NCI-H226 (cell line): Measurements from ENCODE around the gene SMYD3.

ENCODE experiments used
- DNase-seq: peaks from one replicate; pipeline ENCODE4 v3.0.0-alpha.2; 2015

Gene SMYD3

DNA sequence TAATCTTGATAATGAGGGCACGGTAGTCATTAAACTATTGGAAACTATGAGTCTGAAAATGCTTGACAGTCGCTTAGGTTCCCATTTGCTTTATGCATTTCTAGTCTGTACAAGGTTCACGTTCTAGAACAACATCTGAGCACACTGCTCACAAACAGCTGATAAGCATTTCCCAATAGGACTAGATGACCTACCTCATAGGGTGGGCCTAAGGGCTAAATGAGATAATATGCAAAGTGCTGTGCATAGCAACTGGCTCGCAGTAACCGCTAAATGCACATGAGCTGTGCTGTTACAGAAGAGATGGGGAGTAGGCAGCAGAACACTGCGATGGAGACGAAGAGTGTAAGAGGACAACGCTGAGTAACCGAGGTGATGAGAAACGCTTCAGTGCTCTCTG is 628.0 kb downstream of the SMYD3 start:
- peak; percentile 55 for DNase-seq

DNA sequence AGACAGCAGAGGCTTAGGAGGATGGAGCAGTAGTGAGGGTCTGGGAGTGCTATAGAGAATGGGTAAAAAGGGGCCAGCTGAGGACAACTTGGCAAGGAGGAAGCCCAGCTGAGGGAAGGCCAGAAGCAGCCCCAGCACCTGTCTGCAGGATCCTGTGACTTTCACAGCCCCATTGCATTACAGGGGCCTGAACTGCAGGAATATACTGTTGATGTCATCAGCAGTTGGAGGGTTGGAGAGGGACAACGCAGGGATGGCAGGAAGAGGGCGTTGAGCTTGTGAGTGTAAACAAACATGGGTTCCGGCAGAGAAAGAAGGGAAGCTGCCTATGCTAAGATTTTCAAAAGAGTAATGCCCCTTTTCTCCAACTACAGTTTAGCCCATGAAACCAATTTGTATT is 628.5 kb downstream of the SMYD3 start:
- no peak for DNase-seq

DNA sequence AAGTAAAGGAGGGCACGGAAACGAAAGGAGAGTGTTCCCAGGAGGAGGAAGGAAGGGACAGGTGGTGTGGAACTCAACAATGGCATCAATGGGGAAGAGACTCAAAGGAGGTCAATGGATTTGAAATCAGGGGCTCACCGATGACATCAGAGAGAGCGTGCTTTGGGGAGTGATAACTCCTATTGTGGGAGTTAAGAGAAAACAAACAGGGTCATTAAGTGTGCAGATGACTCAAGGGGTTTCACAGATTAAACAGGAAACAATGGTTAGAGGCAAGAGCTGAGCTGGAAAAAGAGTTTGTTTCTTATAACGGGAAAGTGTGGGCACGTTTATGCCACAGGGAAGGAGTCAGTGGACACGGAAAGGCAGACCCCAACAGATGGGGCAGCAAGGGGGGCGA is 629.1 kb downstream of the SMYD3 start:
- peak; percentile 81 for DNase-seq

DNA sequence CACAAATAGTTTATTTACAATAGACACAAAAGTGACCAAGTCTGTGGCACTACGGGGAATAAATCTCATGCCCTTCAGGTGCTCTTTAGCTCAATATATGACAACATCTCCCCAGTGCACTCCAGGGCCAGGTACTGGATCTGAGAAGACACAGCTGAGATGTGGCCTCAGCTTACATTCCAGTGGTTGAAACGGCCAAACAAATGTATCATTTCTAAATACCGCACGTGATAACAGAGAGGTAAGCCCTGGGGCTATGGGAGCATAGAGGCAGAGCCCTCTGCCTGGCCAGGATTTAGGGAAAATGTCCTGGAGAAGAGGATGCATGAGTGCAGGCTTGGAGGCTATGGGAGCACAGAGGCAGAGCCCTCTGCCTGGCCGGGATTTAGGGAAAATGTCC is 630.5 kb downstream of the SMYD3 start:
- DNase-seq = peak; percentile 85

DNA sequence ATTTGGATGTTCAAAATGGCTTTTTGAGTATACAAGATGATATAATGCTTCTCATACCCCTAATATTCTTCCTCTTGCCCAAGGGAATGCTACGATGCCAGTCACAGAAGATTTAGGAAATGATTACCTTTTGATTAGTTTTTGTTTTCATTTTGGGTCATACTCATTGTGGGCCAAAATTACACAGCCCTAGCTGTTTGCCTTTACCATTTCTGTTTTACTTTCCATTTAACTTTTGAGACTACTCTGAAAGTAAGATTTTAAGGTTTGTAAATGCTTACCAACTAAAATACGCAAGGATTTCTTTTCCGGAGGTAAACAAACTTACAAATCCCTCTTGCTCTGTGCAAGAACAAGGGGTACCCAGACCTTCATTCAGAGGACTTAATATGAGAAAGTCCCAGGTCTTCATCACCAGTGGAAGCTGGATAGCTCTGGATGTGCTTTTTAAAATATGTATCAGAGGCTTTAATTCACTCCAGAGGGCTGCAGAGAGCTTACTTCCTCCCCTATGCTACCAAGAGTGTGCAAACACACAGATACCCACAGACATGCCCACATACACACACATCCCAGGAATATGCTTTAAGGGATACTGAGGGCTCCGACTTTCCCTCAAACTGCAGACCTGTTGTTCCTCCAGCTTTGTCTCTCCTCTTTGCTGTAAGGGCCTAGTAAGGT is 631.4 kb downstream of the SMYD3 start:
- DNase-seq = no peak

DNA sequence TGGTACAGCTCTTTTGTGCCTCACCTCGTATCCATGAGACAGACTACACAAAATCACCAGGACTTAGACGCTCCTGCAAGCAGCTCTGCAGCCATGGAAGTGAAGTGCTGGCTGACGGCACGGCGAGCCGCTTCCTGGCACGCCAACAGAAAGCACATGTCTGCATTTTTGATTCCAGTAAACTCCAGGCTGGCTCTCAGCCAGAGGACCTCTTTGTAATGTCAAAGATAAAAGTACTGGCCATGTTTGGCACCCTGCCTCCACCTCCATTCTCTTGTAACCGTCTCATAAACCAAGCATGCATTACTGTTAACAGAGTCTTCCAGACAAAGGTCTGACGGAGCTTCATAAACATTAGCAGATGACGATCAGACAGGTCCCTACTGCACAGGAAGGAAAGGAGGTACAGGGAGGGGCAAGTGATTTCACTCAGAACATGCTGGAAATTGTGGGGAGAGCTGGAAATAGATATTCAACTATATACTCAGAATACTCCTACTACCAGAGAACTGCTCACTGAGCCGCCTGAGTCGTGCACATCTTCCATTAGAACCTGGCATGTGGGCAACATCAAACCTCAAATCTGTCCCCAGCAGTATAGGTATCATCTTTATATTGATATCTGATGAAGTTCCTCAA is 632.0 kb downstream of the SMYD3 start:
- DNase-seq = peak; percentile 99

DNA sequence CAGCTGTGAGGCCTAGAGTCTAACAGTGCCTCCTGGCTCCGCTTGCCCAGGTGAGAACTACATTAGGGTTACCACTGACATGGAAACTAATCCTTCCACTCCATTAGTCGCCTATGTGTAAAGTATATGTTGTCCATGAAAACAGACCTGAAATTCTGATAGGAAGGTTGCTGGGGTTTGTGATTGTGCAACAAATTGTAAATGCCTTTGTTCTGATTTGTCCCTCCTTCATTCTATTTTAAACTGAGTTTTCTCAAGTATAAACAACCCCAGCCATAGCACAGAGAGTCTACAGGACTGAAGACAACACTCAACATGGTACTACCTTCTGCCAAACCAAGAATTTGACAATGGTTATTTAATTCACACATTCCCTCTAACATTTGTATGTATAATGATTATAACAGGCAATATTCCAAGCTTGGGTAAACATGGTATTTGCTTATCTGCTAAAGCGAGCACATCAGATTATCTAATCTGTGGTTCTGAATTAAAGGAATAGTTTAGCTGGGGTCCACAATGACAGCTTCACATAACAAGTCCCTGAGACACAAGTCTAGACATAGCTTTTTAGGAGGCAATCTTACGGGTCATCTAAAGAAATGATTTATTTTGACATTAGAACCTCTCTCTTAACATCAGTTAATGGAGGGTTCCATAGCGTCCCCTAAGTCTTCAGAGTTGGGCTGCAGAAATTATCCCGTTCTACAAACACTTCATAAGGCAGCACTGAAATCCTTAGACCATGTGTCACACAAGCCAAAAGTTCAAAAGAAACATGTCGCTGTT is 633.0 kb downstream of the SMYD3 start:
- DNase-seq = no peak

DNA sequence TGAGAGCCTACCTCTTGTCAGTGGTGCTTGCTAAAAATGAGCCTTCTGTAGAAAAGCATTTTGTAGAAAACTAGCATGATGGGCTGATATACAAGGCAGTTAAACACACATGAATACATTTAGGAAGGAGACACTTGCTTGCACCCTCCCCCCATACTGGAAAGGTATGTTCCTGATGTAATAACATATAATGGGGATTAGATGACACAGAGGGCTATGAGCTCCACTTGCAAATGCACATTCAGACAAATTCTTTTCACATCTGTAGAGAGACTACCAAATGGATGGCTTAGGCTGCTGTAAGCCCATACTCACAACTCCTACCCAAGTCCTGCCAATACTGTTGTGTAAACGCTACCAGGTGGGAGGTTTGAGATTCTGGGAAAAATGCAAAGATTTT is 634.0 kb downstream of the SMYD3 start:
- DNase-seq = no peak

DNA sequence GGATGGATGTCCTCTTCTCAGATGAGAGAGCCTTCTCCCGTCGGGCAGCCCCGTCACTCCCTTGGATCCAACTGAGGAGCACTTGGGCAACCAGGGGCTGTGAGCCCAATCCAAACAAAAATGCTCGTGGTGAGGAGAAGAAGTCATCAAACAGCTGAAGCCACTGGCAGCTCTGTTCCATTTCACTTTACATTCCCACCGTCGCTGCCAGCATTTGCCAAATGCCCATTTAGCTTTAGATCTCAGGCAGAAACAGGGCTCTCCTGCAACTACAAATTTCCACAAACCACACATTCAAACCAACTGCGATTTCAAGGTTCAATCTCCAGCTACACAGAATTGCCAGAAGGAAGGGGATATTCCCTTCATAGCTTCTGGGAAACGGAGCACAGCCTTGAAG is 634.6 kb downstream of the SMYD3 start:
- DNase-seq = no peak

DNA sequence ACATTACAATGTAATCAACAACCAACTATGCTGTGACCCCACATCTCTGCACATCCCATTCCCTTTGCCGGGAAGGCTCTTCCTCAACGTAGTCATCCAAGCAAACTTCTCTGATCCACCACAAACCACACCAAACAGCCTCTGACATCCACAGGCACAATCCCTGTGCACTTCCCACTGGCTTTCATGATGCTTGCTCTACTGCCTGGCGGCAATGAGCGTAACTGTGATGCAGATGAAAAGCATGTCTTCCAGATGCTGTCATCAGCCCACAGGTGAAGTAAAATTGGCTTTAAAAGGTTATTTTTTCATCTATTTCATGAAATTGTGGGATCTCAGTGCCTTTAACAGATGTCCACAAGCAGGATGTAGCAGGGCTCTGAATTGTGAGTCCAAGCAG is 635.2 kb downstream of the SMYD3 start:
- DNase-seq = no peak

DNA sequence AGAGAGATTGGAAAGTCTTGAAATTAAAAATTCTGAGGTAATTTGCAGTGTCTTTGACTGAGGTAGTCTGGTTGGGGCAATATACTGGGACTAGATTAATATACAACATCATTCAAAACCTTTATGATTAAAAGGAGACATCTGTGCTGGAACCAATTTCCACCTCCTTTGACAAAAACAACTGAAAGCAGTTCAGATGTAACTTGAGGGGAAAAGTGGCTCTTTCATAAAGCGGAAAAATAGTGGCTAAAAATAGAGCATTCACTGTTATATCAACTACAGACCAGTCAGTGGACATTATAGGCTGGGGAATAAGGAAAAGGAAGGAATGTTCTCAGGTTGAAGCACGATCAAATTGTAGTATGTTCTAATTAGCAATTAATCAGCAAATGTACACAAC is 635.9 kb downstream of the SMYD3 start:
- DNase-seq = no peak

DNA sequence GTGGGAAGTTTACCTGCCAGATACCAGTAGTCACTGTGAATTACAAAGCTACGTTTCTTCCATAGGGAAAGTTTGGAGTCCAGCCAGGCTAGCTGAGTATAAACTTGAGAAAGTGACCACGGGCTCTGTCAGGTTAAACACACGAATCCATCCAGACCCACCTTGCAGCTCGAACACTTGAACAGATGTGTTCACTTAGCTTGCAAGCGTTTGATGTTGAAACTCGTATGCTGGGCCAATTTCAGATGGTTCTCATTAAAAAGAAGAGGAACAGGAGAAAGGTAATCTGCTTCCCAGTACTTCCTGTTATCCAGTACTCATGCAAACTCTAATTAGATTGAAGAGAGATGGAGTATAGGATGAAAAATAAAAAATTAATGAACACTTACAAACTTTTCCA is 636.4 kb downstream of the SMYD3 start:
- DNase-seq = no peak

DNA sequence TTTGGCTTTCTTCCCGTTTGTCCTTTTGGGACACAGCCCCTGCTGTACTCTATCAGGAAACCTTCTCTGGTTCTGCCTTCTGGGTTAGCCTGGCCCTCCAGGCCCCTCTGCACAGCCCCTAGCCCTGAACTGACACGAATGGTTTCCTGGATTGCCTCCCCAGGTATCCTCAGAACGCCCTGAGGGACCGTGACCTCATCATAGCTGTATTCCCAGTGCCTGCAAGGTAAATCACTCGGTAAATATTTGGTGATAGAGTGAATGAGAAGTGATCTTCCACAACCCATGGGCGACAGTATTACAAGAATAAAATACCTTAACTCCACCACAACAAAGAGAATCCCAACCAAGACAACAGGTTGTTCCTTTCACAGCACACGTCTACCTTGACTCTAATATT is 637.2 kb downstream of the SMYD3 start:
- no peak for DNase-seq

DNA sequence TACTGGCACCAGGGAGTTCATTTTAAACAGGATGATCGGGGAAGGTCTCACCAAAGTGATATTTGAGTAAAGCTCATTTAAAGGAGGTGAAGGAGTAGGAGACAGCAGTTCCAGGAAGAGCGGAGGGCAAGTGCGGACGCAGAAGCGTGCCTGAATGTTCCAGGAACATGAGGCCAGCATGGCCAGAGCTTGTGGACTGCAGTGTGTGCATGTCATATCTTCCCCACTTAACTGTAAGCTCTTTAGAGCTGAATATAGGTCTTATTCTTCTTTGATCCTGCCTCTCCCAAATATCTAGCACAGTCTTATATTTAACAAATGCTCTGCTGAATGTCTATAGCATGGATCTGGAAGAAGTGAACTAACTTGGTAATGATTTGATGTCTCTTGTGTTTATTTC is 639.3 kb downstream of the SMYD3 start:
- no peak for DNase-seq

DNA sequence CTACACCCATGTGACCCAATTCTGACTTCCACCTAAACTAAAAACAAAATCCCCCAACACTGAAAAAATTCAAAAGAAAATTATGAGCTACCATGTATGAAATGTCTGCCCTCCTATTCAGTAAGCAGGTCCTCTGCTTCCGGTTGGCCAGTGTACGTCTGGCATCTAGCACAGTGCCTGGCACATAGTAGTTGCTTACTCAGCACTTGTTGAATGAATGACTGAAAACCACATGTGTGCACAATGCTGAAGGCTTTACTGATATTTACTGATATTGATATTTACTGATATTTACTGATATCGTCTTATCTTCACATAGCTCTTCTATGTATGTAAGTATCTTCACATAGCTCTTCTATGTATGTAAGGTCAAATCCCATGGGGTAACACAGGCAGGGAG is 642.2 kb downstream of the SMYD3 start:
- no peak for DNase-seq

DNA sequence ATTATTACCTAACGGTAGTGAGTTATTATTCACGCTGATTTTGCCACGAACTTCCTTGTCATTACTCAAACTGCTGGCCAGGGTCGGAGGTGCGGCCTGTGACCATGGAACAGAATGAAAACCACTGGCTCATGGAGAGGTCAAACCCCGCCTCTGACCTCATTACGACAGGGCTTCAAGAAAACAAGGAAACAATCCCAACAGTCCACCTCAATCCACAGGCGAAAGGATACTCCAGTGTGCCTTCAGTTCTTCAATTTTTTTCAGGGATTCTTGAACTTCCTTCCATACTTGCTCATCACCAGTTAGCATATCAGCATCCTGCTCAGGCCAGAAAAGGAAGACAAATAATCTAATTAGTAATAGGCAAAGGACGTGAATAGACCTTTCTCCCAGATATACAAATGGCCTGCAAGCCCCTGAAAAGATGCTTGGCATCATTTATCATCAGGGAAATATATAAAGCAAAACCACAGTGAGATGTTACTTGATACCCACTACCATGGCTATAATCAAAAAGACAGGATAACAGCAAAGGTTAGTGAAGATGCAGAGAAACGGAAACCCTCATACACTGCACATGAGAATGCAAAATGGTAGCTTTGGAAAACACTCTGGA is 643.4 kb downstream of the SMYD3 start:
- DNase-seq = no peak

DNA sequence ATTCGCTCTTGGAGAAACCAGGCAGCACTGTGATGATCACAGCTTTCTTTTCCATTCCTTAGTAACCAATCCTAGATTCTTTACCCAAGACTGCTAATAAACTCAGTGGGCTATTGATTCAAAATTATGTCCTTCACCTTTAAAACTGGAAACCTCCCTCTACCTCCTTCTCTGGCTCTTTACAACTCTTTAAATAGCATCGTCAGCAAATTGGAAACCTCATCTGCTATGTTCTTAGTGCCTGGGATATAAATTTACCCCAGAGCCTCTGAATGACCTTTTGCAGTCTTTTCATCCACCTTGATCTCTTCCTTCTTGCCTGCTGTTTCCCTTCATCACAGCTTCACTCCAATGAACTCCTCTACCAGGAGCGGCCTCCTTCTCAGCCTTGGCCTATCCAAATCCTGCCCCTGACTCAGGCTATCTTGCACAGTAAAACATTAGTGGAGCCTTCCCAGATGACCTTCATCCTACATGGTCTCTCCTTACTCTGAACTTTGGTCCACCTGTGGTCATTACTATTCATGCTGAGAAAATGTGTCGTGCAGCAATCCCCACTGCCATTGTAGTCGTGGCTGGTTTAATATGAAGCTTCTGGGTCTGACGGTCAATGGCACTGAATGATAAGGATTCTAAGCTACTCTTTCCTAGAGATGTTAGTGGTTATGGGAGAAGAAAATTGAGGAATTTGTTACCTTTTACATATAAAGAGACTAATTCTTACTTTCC is 644.1 kb downstream of the SMYD3 start:
- DNase-seq = no peak

DNA sequence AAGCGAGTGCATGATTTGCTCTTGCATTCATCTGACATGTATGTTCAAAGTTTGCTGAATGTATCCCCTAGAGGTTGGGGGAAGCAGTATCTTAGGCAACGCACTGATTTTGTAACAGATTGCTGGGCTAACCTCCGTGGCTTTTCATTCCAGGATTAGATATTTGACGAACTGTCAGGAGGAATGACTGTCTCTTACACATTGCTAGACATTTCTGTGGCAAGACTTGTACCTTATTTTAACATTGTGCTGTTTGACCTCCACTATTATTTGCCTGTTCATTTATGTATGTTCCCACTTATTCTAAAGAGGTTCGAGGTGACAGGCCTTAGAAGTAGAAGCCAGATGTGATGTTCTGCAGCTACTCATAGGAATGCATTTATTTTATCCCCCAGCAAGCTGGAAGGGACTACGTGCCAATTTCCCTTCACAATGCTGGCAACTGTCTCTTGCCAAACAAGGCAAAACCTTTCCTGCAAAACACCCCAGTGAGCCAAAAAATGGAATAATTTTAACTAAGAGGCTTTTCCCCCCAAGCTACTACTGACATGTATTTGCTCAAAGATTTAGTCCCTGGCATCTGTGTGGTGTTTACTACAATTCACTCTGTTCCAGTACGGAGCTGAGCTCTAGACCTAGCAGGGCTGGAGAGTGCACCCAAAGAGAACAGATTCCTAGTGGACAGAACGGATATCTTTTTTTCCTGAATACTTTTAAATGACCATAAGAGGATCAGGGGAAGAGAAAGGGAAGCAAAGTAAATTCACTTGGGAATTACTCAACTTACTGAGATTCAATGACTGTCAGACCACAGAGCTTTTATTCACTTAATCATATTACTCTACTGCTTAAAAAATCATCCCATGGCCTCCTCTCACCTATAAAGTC is 646.2 kb downstream of the SMYD3 start:
- DNase-seq = peak; percentile 28

DNA sequence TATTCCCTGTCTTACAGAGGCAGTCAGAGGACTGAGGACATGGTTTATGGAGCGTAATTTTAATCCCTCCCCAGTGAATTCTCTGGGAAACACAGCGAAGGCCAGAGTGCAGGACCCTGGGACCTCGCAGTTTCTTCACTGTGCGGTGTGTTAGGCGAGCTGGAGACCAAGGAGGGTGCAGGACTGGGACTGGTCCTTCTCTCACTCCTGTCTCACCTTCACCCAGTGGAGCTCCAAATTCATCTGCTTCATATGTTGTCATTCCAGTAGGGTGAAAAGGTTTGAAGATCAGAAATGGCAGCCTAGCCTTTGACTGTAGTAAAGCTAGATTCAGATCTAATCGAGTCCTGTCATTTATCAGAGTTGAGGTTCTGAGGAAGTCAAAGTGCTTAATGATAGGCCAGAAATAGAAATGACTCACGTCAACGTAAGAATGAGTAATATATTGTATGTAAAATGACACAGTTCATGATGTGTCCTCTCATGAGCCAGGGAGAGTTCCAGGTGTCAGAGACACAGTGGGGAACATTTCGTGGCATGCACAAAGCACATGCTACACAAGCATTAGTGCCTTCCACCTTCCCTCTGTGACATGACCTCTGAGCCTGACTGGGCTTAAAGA is 647.5 kb downstream of the SMYD3 start:
- DNase-seq = peak; percentile 44

DNA sequence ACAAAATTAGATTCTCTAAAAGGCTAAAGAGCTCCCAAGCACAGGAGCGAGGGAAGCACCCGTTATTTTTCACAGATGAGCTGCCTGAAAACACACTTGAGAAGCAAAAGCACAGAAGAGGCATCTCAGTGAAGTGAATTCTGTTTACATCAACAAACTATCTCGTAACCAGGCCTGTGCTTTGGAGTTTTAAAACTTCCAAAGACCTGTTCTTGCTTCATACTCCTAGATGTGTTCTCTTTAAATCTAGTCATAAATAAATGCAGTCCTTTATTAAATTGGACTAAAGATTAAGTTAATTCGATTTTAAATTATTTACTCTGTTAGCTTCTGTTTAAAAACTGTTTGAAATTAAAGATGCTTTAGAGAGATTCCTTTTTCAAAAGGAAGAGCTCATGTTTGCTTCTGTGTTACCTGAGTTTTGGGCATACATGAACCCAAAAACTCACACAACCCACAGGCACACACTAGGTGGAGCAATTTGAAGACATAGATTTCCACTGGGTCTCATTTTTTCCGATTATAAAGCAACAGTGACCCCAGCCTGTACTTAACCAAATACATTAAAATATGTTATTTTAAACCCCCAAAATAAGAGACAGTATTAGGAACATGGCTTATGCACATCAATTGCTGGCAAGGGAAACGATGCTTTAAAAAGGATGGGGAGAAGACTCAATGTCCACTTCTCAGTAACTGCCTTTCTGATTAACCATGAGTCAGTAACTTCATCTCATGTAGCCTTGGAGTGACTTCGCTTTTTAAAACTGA is 648.2 kb downstream of the SMYD3 start:
- DNase-seq = no peak
